Neural progenitor cell (in vitro differentiated cells): ENCODE measurements around the gene TDRD9.

Experiments used
- CTCF ChIP-seq: fragments of 200-600 bp; sonication (generic); IDR thresholded peaks from 2 replicates; pipeline ENCODE4 v1.5.1; 2017; ENCODE audit warnings: antibody characterized with exemption, mild to moderate bottlenecking
- EZH2 ChIP-seq: fragments of 200-600 bp; sonication (generic); IDR thresholded peaks from 2 replicates; pipeline ENCODE4 v1.6.1; 2017; ENCODE audit warnings: antibody characterized with exemption, mild to moderate bottlenecking, moderate library complexity
- EZH2phosphoT487 ChIP-seq: fragments of 200-600 bp; sonication (generic); IDR thresholded peaks from 2 replicates; pipeline ENCODE4 v1.6.1; 2017; ENCODE audit warnings: antibody characterized with exemption

- no peak for TF ChIP-seq EZH2phosphoT487
- no peak for TF ChIP-seq CTCF
- no peak for TF ChIP-seq EZH2
These were observed 33.6 kb upstream of the TDRD9 start for GRCh38 chr14:103894723-103895059.
